ENCODE results near the gene MOB1A. TPM values are rescaled to one million over a fixed set of nuclear protein-coding genes. Genes with fewer than 3 reads are reported as not detected.

MOB1A gene
- total RNA-seq, 4 donors from 2014 or later, result 63.0 to 161 (median 95.3) TPM

DNA sequence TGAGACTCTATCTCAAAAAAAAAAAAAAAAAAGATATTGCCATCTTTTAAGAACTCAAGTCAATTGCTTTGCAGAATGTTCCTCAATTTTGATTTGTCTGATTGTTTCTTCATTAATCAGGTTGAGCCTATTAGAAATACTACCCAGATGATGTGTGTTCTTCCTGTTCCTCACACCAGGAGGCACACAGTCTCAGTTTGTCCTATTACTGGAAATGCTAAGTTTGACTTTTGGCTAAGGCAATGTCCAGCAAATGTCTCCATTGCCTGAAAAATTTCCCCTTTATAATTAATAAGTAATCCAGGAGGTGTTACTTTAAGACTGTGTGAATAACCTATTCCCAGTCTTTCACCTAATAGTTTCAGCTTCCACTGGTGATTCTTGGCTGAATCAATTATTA lies 59.3 kb downstream of the MOB1A start:
- H3K27me3 ChIP-seq, result no peaks in the 10 kb centered on the region
- no peaks in the 10 kb centered on the region for H3K36me3 ChIP-seq
- intact Hi-C loops (cut with DNase I; ENCODE audit: low total_unique reads), result no loop called here
- H3K4me1 ChIP-seq, result no peaks in the 10 kb centered on the region
- peaks cover 0 to 4% of the 10 kb centered on the region in 2 donors for H3K9me3 ChIP-seq
- H3K27ac ChIP-seq, result no peak overlapping the region
- DNase-seq, result no peak
- H3K4me3 ChIP-seq, result no peak overlapping the region
- TF ChIP-seq, protein P1, sequence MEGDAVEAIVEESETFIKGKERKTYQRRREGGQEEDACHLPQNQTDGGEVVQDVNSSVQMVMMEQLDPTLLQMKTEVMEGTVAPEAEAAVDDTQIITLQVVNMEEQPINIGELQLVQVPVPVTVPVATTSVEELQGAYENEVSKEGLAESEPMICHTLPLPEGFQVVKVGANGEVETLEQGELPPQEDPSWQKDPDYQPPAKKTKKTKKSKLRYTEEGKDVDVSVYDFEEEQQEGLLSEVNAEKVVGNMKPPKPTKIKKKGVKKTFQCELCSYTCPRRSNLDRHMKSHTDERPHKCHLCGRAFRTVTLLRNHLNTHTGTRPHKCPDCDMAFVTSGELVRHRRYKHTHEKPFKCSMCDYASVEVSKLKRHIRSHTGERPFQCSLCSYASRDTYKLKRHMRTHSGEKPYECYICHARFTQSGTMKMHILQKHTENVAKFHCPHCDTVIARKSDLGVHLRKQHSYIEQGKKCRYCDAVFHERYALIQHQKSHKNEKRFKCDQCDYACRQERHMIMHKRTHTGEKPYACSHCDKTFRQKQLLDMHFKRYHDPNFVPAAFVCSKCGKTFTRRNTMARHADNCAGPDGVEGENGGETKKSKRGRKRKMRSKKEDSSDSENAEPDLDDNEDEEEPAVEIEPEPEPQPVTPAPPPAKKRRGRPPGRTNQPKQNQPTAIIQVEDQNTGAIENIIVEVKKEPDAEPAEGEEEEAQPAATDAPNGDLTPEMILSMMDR (IDR thresholded peaks at IDR 0.05), result peak in 1 of 4 experiments; percentile 13
- no peak for TF ChIP-seq POLR2A (IDR thresholded peaks at IDR 0.05)

DNA sequence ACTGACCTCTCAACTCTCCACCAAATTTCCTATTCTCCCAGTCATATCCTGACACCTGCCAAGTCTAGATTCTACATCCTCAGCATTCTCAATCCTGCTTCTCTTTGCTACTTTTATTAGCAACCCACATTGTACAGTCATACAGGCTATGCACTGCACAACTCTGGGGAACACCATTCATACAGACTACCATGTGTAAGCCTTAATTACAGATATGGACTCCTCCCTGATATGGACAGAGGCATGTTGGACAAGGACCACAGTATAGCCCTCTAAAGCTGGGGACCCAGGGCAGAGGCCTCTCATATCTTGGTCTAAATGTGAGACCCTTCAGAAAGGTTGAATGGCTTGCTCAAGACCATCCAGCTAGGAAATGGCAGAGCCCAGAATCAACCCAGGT lies 67.3 kb downstream of the MOB1A start:
- Histone ChIP-seq H3K36me3 (no peaks in the 10 kb centered on the region), H3K4me3 (no peak overlapping the region), H3K9me3 (no peaks in the 10 kb centered on the region), H3K27me3 (no peaks in the 10 kb centered on the region), H3K27ac (no peak overlapping the region), H3K4me1 (no peaks in the 10 kb centered on the region)
- intact Hi-C loops (cut with DNase I; ENCODE audit: low total_unique reads), result no loop called here
- no peak for DNase-seq
- TF ChIP-seq POLR2A (IDR thresholded peaks at IDR 0.05), result no peak
- TF ChIP-seq, protein P1 (IDR thresholded peaks at IDR 0.05), result no peak

DNA sequence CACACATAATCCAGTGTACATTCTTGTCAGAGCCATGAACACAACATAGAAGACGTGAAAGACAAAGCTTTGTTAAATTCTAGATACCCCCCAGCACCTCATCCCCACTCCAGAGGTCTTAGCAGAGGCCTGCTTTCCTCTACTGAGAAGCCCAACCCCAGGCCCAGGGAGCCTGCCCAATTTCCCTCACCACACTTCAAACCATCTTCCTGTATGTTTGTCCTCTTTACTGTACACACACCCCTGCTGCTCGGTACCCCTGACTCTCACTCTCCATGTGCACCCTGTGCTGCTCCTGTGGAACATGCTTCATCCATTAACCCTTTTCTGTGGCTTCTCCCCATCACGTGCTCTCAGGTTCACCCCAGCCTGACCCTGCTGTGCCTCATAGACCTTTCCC lies 68.1 kb downstream of the MOB1A start:
- Histone ChIP-seq H3K4me3 (no peak overlapping the region), H3K36me3 (no peaks in the 10 kb centered on the region), H3K9me3 (no peaks in the 10 kb centered on the region), H3K27me3 (no peaks in the 10 kb centered on the region), H3K4me1 (no peaks in the 10 kb centered on the region), H3K27ac (no peak overlapping the region)
- no peak for DNase-seq
- no peak for TF ChIP-seq POLR2A (IDR thresholded peaks at IDR 0.05)
- TF ChIP-seq, protein P1 (IDR thresholded peaks at IDR 0.05), result no peak
- intact Hi-C loops (cut with DNase I; ENCODE audit: low total_unique reads), result no loop called here

DNA sequence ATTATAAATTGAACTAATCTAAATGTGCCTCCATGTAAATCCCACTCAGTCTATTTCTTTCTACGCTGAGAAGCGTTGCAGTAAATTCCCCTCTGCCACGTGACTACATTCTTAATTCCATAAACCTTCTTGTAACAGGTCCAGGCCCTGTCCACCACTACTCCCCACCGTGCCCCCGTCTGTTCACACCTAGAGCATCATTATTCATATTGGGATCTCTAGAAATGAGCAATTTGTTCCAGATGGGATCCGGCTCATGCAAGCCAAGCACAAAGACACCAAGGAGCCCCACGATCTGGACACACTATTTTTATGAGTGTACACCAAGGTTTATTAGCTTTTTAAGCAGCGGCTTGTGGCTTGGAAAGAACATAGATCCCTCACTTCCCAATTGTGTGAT lies 69.1 kb downstream of the MOB1A start:
- Histone ChIP-seq H3K27me3 (no peaks in the 10 kb centered on the region), H3K36me3 (no peaks in the 10 kb centered on the region), H3K27ac (no peak overlapping the region), H3K4me3 (no peak overlapping the region), H3K4me1 (no peaks in the 10 kb centered on the region), H3K9me3 (no peaks in the 10 kb centered on the region)
- DNase-seq, result no peak
- no peak for TF ChIP-seq POLR2A (IDR thresholded peaks at IDR 0.05)
- TF ChIP-seq, protein P1 (IDR thresholded peaks at IDR 0.05), result no peak
- intact Hi-C loops (cut with DNase I; ENCODE audit: low total_unique reads), result no loop called here

DNA sequence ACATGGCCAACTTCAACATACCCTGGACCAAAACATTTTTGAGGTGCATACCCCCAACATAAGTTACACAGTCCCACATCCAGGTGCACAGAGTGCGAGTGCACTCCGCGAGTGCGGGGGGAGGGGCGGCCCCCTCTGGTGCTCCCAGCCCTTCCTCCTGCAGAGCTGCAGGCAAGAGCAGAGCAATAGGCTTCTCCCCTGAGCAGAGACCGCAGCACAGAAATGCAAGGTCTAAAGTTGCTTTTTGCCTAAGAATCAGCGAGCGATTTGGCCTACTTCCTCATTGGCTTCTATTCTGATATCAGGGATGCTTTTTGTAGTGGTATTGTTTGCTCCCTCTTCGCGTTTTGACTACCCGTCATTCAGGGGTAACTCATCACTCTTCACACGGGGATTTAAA lies 71.6 kb downstream of the MOB1A start:
- Histone ChIP-seq H3K36me3 (no peaks in the 10 kb centered on the region), H3K4me3 (no peak overlapping the region), H3K27me3 (no peaks in the 10 kb centered on the region), H3K4me1 (no peaks in the 10 kb centered on the region), H3K27ac (no peak overlapping the region), H3K9me3 (no peaks in the 10 kb centered on the region)
- DNase-seq, result no peak
- intact Hi-C loops (cut with DNase I; ENCODE audit: low total_unique reads), result no loop called here
- TF ChIP-seq, protein P1 (IDR thresholded peaks at IDR 0.05), result no peak
- no peak for TF ChIP-seq POLR2A (IDR thresholded peaks at IDR 0.05)

Measured in uterus (tissue), 4 donors.